ENCODE results near the gene TM9SF2. TPM values are rescaled to one million over a fixed set of nuclear protein-coding genes. Genes with fewer than 3 reads are reported as not detected.
A peak's percentile ranks its signal among the peaks of the same experiment; 100 is the strongest.

TM9SF2 gene
- total and polyA plus RNA-seq, 2 of the 4 experiments (the other 2 are of a cell fraction) = 46.1 to 85.5 TPM

- TF ChIP-seq RFX5 (IDR thresholded peaks at IDR 0.05; ENCODE audit: low read depth, low read length) = no peak
Observed at GRCh38 chr13:99496184-99497142, 4.8 kb upstream of the TM9SF2 start (continued).

- H2AFZ ChIP-seq (replicated peaks; ENCODE audit: low read length, poor library complexity) = peak overlapping the region; percentile 97
- H3K4me3 ChIP-seq (ENCODE audit: insufficient read depth, low read depth, low read length) = peak overlapping the region; percentile 41
- peak overlapping the region; percentile 62 for H3K23ac ChIP-seq (ENCODE audit: low read depth, low read length)
- H3K4me2 ChIP-seq (ENCODE audit: low read depth, low read length) = peak overlapping the region; percentile 70
- H3K9me1 ChIP-seq (ENCODE audit: insufficient read depth, low read length) = peaks cover 10% of the 10 kb centered on the region
- ChIA-PET POLR2A (ENCODE audit: unreplicated experiment) (no interaction called here), CTCF (no interaction called here)
- H4K8ac ChIP-seq (ENCODE audit: low read depth in 2 of 2, low read length in 2 of 2) = peak overlapping the region; percentile 98
- H4K20me1 ChIP-seq (ENCODE audit: insufficient read depth, low read length) = no peaks in the 10 kb centered on the region; the same call in 1 of the 2 replicates
- H3K56ac ChIP-seq (ENCODE audit: extremely low read depth, insufficient read depth, low read length) = peak overlapping the region; percentile 58; the same call in 1 of the 2 replicates
- BruUV-seq (replicated peaks) = no TSS peak
- no peaks in the 10 kb centered on the region for H3K9me3 ChIP-seq (ENCODE audit: control insufficient read depth, insufficient read depth, low read length)
- H3K14ac ChIP-seq (replicated peaks; ENCODE audit: low read depth, low read length) = peak overlapping the region; percentile 97
- H3K4ac ChIP-seq (ENCODE audit: low read depth, low read length) = peak overlapping the region; percentile 92
- H3K9ac ChIP-seq (ENCODE audit: low read depth, low read length) = peak overlapping the region; percentile 47
- TF ChIP-seq SMC3 (IDR thresholded peaks at IDR 0.05; ENCODE audit: low read depth, low read length) (no peak), RFX5 (IDR thresholded peaks at IDR 0.05; ENCODE audit: low read depth, low read length) (no peak), USF2 (IDR thresholded peaks at IDR 0.05; ENCODE audit: low read depth, low read length) (no peak), BHLHE40 (IDR thresholded peaks at IDR 0.05; ENCODE audit: low read depth, low read length) (0 out of 2 replicates have a peak, but pooled peaks have one; percentile 20), MAFK (IDR thresholded peaks at IDR 0.05; ENCODE audit: low read depth, low read length) (no peak), CHD1 (IDR thresholded peaks at IDR 0.05; ENCODE audit: low read depth, low read length) (no peak), CEBPB (IDR thresholded peaks at IDR 0.05; ENCODE audit: low read depth, low read length) (no peak), CTCF (conservative IDR thresholded peaks at IDR 0.05; ENCODE audit: low read depth, low read length) (no peak), MAZ (IDR thresholded peaks at IDR 0.05; ENCODE audit: borderline replicate concordance, low read depth, low read length) (peak; percentile 69; the same call in 1 of the 2 replicates)
- ATAC-seq (ENCODE audit: low read depth) (peak; percentile 77), DNase-seq (peak; percentile 95)
- peak overlapping the region; percentile 98 for H4K5ac ChIP-seq (ENCODE audit: low read depth, low read length)
- H3K79me1 ChIP-seq (ENCODE audit: low read depth in 1 of 2, low read length in 2 of 2) = peaks cover 0 to 22% of the 10 kb centered on the region in 2 experiments; a peak in 2 of 4 replicates
- peak overlapping the region; percentile 73 for H2BK120ac ChIP-seq (ENCODE audit: low read depth, low read length)
- no peaks in the 10 kb centered on the region; the same call in 1 of the 2 replicates for H3K27me3 ChIP-seq (ENCODE audit: control insufficient read depth, insufficient read depth, low read length)
- H2AK9ac ChIP-seq (replicated peaks; ENCODE audit: low read depth, low read length, poor library complexity) = peak overlapping the region; percentile 95
- dilution Hi-C loops (cut with HindIII; ENCODE audit: low sequenced_read_pairs, unreplicated experiment) (no loop called here), intact Hi-C loops (cut with micrococcal nuclease) (no loop called here), in situ Hi-C loops (cut with MboI; ENCODE audit: low sequenced_read_pairs) (no loop called here)
- peak overlapping the region; percentile 68 for H2BK5ac ChIP-seq (ENCODE audit: low read depth, low read length, poor library complexity, severe bottlenecking)
- H4K91ac ChIP-seq (ENCODE audit: insufficient read depth, low read depth, low read length) = peak overlapping the region; percentile 89
- peaks cover 5% of the 10 kb centered on the region for H3K4me1 ChIP-seq (ENCODE audit: control insufficient read depth, insufficient read depth, low read length)
- no peaks in the 10 kb centered on the region for H3K36me3 ChIP-seq (ENCODE audit: control insufficient read depth, insufficient read depth, low read length)
- peak overlapping the region; percentile 43; the same call in 1 of the 3 replicates for H2BK15ac ChIP-seq (ENCODE audit: low read depth, low read length)
- H3K27ac ChIP-seq (ENCODE audit: insufficient read depth, low read length) = peak overlapping the region; percentile 33
- H3K18ac ChIP-seq (ENCODE audit: low read depth, low read length) = peak overlapping the region; percentile 13; the same call in 1 of the 2 replicates
- H2AK5ac ChIP-seq (ENCODE audit: low read depth, low read length) = peak overlapping the region; percentile 73
- H2BK20ac ChIP-seq (ENCODE audit: low read depth, low read length) = peak overlapping the region; percentile 42; the same call in 1 of the 2 replicates
- 7% methylated on average over 25 of the region's 50 CpGs; no CpG with 5 or more reads in 1 of the 2 experiments for WGBS, 2 experiments (ENCODE audit: extremely low coverage in 2 of 2, insufficient read length in 1 of 2)
Observed at GRCh38 chr13:99498171-99499161, 2.8 kb upstream of the TM9SF2 start.
